SK-N-SH (cell line): ENCODE data around the gene CD96.

ENCODE experiments used
- ELF1 ChIP-seq: IDR thresholded peaks from 2 replicates; pipeline ENCODE4 v1.4.0; 2012
- FOXM1 ChIP-seq: IDR thresholded peaks from 2 replicates; pipeline ENCODE4 v1.4.0; 2012; ENCODE audit warnings: low read depth, mild to moderate bottlenecking
- TF ChIP-seq, protein P1 (sequence below): fragments of 200-600 bp; sonication (generic); IDR thresholded peaks from 2 replicates; pipeline ENCODE4 v1.6.1; 2017; ENCODE audit warnings: antibody characterized with exemption, mild to moderate bottlenecking, moderate library complexity
- TF ChIP-seq, protein P2 (sequence below): IDR thresholded peaks from 2 replicates; pipeline ENCODE4 v1.6.1; 2012; ENCODE audit warnings: mild to moderate bottlenecking, low read depth, low read length, moderate library complexity

DNA sequence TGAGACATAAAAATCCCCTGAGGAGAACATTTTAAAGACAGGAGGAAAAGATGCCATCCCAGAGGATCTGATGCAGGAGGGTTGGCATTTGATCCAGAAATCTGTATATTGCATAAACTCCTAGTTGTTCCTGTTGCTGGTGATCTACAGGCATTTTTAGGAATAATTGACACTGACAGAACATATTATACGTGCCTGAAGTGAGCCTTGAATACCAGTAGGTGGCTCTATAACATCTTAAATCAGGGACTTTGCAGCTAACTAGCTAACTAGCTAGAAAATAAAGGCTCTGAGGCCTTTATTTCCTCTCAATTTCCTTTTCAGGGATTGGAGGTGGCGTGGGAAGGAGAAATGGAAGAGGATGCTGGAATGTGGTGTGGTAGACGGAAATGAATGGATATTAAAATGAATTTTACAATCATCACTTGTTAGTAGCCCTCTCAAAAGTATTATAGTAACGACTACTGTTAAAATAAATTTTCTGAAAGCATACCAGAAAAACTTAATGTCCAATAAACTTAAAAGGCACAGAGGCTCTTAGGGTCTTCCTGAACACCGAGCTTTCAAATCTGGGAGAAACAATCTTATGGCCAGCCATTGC, 127.0 kb downstream of the CD96 start:
- TF ChIP-seq, protein P1, sequence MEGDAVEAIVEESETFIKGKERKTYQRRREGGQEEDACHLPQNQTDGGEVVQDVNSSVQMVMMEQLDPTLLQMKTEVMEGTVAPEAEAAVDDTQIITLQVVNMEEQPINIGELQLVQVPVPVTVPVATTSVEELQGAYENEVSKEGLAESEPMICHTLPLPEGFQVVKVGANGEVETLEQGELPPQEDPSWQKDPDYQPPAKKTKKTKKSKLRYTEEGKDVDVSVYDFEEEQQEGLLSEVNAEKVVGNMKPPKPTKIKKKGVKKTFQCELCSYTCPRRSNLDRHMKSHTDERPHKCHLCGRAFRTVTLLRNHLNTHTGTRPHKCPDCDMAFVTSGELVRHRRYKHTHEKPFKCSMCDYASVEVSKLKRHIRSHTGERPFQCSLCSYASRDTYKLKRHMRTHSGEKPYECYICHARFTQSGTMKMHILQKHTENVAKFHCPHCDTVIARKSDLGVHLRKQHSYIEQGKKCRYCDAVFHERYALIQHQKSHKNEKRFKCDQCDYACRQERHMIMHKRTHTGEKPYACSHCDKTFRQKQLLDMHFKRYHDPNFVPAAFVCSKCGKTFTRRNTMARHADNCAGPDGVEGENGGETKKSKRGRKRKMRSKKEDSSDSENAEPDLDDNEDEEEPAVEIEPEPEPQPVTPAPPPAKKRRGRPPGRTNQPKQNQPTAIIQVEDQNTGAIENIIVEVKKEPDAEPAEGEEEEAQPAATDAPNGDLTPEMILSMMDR: peak; percentile 90
- TF ChIP-seq FOXM1 (no peak), ELF1 (no peak)
- TF ChIP-seq, protein P2, sequence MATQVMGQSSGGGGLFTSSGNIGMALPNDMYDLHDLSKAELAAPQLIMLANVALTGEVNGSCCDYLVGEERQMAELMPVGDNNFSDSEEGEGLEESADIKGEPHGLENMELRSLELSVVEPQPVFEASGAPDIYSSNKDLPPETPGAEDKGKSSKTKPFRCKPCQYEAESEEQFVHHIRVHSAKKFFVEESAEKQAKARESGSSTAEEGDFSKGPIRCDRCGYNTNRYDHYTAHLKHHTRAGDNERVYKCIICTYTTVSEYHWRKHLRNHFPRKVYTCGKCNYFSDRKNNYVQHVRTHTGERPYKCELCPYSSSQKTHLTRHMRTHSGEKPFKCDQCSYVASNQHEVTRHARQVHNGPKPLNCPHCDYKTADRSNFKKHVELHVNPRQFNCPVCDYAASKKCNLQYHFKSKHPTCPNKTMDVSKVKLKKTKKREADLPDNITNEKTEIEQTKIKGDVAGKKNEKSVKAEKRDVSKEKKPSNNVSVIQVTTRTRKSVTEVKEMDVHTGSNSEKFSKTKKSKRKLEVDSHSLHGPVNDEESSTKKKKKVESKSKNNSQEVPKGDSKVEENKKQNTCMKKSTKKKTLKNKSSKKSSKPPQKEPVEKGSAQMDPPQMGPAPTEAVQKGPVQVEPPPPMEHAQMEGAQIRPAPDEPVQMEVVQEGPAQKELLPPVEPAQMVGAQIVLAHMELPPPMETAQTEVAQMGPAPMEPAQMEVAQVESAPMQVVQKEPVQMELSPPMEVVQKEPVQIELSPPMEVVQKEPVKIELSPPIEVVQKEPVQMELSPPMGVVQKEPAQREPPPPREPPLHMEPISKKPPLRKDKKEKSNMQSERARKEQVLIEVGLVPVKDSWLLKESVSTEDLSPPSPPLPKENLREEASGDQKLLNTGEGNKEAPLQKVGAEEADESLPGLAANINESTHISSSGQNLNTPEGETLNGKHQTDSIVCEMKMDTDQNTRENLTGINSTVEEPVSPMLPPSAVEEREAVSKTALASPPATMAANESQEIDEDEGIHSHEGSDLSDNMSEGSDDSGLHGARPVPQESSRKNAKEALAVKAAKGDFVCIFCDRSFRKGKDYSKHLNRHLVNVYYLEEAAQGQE: no peak
